PC-9 (cell line): ENCODE data around the gene COMT.

Source experiments
- EZH2 ChIP-seq: fragments of 200-600 bp; sonication (generic); IDR thresholded peaks from 2 replicates; pipeline ENCODE4 v1.8.0; 2017; ENCODE audit warnings: antibody characterized with exemption, low read depth
- TF ChIP-seq, protein P1 (sequence below): fragments of 200-600 bp; sonication (generic); conservative IDR thresholded peaks from 2 replicates; pipeline ENCODE4 v1.6.1; 2017; ENCODE audit warnings: mixed run types, antibody characterized with exemption, mild to moderate bottlenecking, moderate library complexity

DNA sequence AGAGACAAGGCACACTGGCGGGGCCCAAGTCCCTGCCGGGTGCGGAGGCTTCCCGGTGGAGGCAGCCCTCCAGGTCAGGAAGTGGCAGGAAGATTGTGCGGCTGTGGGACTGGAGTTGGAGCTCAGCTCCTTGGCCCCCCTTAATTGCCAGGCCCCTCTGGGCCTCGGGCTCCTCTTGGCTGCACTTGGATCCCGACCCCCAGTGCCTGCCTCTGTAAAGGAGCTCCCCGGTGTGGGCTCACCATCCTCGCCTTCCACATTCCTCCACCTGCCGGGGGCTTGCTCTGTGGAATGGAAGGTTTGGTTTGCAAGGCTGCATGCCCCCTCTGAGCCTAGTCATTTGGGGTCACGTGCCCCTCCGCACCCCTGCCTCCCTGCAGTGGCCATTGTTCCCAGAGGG, 38.1 kb upstream of the COMT start:
- TF ChIP-seq, protein P1, sequence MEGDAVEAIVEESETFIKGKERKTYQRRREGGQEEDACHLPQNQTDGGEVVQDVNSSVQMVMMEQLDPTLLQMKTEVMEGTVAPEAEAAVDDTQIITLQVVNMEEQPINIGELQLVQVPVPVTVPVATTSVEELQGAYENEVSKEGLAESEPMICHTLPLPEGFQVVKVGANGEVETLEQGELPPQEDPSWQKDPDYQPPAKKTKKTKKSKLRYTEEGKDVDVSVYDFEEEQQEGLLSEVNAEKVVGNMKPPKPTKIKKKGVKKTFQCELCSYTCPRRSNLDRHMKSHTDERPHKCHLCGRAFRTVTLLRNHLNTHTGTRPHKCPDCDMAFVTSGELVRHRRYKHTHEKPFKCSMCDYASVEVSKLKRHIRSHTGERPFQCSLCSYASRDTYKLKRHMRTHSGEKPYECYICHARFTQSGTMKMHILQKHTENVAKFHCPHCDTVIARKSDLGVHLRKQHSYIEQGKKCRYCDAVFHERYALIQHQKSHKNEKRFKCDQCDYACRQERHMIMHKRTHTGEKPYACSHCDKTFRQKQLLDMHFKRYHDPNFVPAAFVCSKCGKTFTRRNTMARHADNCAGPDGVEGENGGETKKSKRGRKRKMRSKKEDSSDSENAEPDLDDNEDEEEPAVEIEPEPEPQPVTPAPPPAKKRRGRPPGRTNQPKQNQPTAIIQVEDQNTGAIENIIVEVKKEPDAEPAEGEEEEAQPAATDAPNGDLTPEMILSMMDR, result no peak
- no peak for TF ChIP-seq EZH2
